ENCODE data around the gene CDCA7.
A peak's percentile ranks its signal among the peaks of the same experiment; 100 is the strongest.
"Not testable (repeated sequence)": the region's sequence is repeated elsewhere in the genome, so short reads cannot be mapped to it uniquely, and the experiment has no call there.

Gene CDCA7

DNA sequence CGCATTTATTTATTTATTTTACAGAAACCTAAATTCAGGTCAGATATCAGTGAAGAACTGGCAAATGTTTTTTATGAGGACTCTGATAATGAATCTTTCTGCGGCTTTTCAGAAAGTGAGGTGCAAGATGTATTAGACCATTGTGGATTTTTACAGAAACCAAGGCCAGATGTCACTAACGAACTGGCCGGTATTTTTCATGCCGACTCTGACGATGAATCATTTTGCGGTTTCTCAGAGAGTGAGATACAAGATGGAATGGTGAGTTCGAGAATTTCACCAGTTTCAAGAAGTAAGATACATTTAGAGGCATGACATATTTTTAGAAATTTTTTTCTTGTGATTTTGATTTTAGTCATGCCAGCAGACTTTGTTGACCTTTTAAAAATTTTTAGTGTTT lies 4.6 kb downstream of the CDCA7 start:
- TF ChIP-seq, protein P1, sequence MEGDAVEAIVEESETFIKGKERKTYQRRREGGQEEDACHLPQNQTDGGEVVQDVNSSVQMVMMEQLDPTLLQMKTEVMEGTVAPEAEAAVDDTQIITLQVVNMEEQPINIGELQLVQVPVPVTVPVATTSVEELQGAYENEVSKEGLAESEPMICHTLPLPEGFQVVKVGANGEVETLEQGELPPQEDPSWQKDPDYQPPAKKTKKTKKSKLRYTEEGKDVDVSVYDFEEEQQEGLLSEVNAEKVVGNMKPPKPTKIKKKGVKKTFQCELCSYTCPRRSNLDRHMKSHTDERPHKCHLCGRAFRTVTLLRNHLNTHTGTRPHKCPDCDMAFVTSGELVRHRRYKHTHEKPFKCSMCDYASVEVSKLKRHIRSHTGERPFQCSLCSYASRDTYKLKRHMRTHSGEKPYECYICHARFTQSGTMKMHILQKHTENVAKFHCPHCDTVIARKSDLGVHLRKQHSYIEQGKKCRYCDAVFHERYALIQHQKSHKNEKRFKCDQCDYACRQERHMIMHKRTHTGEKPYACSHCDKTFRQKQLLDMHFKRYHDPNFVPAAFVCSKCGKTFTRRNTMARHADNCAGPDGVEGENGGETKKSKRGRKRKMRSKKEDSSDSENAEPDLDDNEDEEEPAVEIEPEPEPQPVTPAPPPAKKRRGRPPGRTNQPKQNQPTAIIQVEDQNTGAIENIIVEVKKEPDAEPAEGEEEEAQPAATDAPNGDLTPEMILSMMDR (IDR thresholded peaks at IDR 0.05; ENCODE audit: insufficient read depth, low read length, poor library complexity, severe bottlenecking): no peak
- peak overlapping the region; percentile 26 for H3K4me3 ChIP-seq (replicated peaks; ENCODE audit: low read depth, low read length)
- peak; percentile 61 for DNase-seq (ENCODE audit: extremely low read depth, insufficient read length)
- H3K27me3 ChIP-seq (replicated peaks; ENCODE audit: control insufficient read depth, insufficient read depth, low read length): no peaks in the 10 kb centered on the region
- H3K36me3 ChIP-seq (ENCODE audit: control insufficient read depth, insufficient read depth, low read length): peaks cover 2% of the 10 kb centered on the region; the same call in 1 of the 2 replicates

DNA sequence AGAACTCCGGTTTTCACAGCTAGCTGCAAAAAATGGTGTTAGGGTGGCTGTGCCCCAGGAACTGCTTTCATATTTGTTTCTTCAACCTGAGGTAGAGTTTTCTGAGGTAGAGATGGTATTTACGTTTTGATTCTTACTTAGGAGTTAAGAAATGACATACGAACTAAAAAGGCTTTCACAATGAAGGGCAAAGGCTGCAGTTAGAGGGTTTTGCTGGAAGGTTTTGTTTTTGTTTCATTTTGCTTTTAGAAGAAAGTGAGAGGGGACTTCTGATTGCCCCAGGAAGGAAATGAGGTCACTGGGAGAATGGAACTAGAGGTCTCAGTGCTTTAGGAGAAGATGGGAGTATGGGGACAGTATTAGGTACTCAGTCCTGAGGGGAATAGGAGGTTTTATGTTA lies 15.5 kb downstream of the CDCA7 start:
- H3K36me3 ChIP-seq (ENCODE audit: control insufficient read depth, insufficient read depth, low read length): no peaks in the 10 kb centered on the region; the same call in 1 of the 2 replicates
- no peak overlapping the region for H3K4me3 ChIP-seq (replicated peaks; ENCODE audit: low read depth, low read length)
- DNase-seq (ENCODE audit: extremely low read depth, insufficient read length): no peak
- TF ChIP-seq, protein P1 (IDR thresholded peaks at IDR 0.05; ENCODE audit: insufficient read depth, low read length, poor library complexity, severe bottlenecking): no peak
- H3K27me3 ChIP-seq (replicated peaks; ENCODE audit: control insufficient read depth, insufficient read depth, low read length): no peaks in the 10 kb centered on the region

- Histone ChIP-seq H3K27me3 (replicated peaks; ENCODE audit: control insufficient read depth, insufficient read depth, low read length) (no peaks in the 10 kb centered on the region), H3K4me3 (replicated peaks; ENCODE audit: low read depth, low read length) (no peak overlapping the region), H3K36me3 (ENCODE audit: control insufficient read depth, insufficient read depth, low read length) (no peaks in the 10 kb centered on the region; the same call in 1 of the 2 replicates)
- DNase-seq (ENCODE audit: extremely low read depth, insufficient read length): no peak
- TF ChIP-seq, protein P1 (IDR thresholded peaks at IDR 0.05; ENCODE audit: insufficient read depth, low read length, poor library complexity, severe bottlenecking): no peak
Measured at GRCh38 chr2:173371023-173371422, 16.4 kb downstream of the CDCA7 start.

DNA sequence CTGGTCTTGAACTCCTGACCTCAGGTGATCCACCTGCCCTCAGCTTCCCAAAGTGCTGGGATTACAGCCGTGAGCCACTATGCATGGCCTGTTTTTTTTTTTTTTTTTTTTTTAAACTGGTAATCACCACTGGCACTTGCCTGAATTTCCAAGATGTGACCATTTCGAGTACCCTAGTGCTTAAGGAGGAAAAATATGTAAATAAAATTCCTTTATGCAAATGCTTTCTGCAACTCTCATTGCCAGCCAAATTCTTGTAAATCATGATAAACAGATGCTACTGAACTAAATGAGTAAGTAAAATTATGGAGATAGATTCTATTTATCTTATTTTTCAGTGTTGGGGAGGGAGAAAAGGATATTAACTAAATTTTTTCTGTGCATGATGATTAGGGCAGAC lies 18.6 kb downstream of the CDCA7 start:
- Histone ChIP-seq H3K36me3 (ENCODE audit: control insufficient read depth, insufficient read depth, low read length) (no peaks in the 10 kb centered on the region), H3K27me3 (replicated peaks; ENCODE audit: control insufficient read depth, insufficient read depth, low read length) (no peaks in the 10 kb centered on the region), H3K4me3 (replicated peaks; ENCODE audit: low read depth, low read length) (no peak overlapping the region)
- TF ChIP-seq, protein P1 (IDR thresholded peaks at IDR 0.05; ENCODE audit: insufficient read depth, low read length, poor library complexity, severe bottlenecking): no peak
- no peak for DNase-seq (ENCODE audit: extremely low read depth, insufficient read length)

DNA sequence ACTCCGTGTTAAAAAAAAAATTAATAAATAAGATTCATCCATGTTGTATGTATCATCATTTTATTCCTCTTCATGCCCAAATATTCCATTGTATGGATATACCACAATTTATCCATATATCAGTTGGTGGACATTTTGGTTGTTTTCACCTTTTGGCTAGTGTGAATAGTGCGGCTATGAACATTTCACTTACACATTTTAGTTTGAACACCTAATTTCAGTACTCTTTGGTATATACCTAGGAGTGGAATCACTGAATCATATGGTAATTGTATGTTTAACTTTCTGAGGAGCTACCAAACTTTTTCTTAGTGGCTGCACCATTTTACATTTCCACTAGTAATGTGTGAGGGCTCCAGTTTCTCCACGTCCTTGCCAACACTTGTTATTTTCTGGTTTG lies 20.0 kb downstream of the CDCA7 start:
- Histone ChIP-seq H3K4me3 (replicated peaks; ENCODE audit: low read depth, low read length) (no peak overlapping the region), H3K27me3 (replicated peaks; ENCODE audit: control insufficient read depth, insufficient read depth, low read length) (no peaks in the 10 kb centered on the region), H3K36me3 (ENCODE audit: control insufficient read depth, insufficient read depth, low read length) (no peaks in the 10 kb centered on the region)
- DNase-seq (ENCODE audit: extremely low read depth, insufficient read length): no peak
- TF ChIP-seq, protein P1 (IDR thresholded peaks at IDR 0.05; ENCODE audit: insufficient read depth, low read length, poor library complexity, severe bottlenecking): no peak

GRCh38 chr2:173385534-173385933 lies 30.9 kb downstream of the CDCA7 start:
- H3K36me3 ChIP-seq (ENCODE audit: control insufficient read depth, insufficient read depth, low read length); H3K27me3 ChIP-seq (replicated peaks; ENCODE audit: control insufficient read depth, insufficient read depth, low read length); H3K4me3 ChIP-seq (replicated peaks; ENCODE audit: low read depth, low read length); DNase-seq (ENCODE audit: extremely low read depth, insufficient read length): not testable (repeated sequence)

Data from GM06990 (cell line).